HG03521 (cell line): Measurements from ENCODE around the gene CYP4B1.
"Not testable (repeated sequence)": the region's sequence is repeated elsewhere in the genome, so short reads cannot be mapped to it uniquely, and the experiment has no call there.

Source experiments
- ATAC-seq: cut with Tn5 transposase; IDR thresholded peaks from one replicate; pipeline ENCODE4 v1.9.1; 2021; ENCODE audit warnings: mild to moderate bottlenecking, moderate library complexity; ENCODE audit not compliant: unreplicated experiment

CYP4B1 gene

DNA sequence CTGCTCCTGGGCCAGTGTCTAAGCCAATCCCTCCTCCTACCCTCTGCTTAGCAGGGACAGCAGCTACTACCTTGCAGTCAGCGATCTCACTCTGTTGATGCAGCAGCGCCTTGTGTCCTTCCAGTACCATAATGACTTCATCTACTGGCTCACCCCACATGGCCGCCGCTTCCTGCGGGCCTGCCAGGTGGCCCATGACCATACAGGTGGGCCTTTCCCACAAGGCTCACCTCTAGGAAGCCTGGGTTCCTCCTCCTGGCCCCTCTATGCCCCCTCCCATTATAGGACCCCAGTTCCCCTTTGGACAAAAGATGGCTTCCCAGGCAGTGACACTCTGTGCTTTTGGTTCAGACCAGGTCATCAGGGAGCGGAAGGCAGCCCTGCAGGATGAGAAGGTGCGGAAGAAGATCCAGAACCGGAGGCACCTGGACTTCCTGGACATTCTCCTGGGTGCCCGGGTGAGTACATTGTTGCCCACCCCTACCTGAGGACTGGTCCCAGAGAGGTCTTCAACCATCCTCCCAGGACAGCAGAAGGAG is 15.1 kb downstream of the CYP4B1 start:
- ATAC-seq = no peak

DNA sequence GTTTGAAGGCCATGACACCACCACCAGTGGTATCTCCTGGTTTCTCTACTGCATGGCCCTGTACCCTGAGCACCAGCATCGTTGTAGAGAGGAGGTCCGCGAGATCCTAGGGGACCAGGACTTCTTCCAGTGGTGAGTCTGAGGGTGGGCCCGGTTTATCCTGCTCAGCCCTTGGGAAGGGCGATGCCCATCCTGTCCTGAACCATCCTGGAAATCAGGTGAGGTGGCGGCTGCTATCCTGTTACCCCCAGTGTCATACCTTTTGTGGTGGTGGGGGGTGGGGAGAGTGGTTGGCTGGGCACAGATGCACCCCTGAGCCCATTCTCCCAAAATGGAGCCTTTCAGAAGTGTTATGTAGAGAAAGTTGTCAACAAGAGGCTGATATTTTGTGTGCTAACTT is 16.3 kb downstream of the CYP4B1 start:
- no peak for ATAC-seq

DNA sequence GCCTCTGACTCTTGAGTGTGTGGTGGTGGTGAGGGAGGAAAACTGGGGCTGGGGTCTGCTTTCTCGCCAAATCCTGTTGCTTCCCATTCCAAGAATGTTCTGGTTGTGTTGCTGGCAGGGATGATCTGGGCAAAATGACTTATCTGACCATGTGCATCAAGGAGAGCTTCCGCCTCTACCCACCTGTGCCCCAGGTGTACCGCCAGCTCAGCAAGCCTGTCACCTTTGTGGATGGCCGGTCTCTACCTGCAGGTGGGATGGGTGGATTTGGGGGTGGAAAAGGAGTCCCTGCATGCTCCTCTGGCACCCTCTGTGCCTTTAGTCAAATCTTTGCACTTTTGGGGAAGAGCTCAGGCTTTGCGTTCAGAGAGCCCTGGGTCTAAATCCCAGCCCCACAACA is 18.1 kb downstream of the CYP4B1 start:
- ATAC-seq = no peak

GRCh38 chr1:46817814-46818213 is 19.0 kb downstream of the CYP4B1 start:
- ATAC-seq = no peak

- ATAC-seq = no peak
These were observed 19.7 kb downstream of the CYP4B1 start for GRCh38 chr1:46818591-46818990.

GRCh38 chr1:46819335-46819734 is 20.5 kb downstream of the CYP4B1 start:
- ATAC-seq = no peak

GRCh38 chr1:46820076-46820475 is 21.2 kb downstream of the CYP4B1 start:
- no peak for ATAC-seq

- no peak for ATAC-seq
These were observed 21.8 kb downstream of the CYP4B1 start for GRCh38 chr1:46820560-46821060.

GRCh38 chr1:46822248-46822826 is 23.5 kb downstream of the CYP4B1 start:
- no peak for ATAC-seq

DNA sequence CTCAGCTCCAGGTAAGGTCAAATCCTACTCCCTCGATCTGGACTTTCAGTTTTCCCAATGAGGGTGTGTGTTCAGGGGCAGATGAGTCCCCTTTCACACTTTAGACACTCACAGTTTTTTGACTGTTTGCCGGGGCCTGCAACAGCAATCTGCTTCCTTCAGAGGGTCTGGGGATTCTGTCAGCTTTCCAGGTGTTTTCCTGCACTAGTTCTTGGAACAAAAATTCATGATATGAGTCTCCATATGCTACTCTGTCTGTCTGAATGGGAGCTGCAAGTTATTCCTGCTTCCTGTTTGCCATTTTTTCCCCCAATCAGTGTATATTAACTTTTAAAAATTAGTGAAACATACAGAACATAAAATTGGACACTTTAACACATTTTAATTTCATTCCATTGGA is 24.3 kb downstream of the CYP4B1 start:
- no peak for ATAC-seq

DNA sequence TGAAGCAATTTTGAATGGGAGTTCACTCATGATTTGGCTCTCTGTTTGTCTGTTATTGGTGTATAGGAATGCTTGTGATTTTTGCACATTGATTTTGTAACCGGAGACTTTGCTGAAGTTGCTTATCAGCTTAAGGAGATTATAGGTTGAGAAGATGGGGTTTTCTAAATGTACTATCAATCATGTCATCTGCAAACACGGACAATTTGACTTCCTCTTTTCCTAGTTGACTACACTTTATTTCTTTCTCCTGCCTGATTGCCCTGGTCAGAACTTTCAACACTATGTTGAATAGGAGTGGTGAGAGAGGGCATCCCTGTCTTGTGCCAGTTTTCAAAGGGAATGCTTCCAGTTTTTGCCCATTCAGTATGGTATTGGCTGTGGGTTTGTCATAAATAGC is 28.0 kb downstream of the CYP4B1 start:
- ATAC-seq = not testable (repeated sequence)

- no peak for ATAC-seq
These were observed 31.9 kb downstream of the CYP4B1 start for GRCh38 chr1:46830665-46831322.

DNA sequence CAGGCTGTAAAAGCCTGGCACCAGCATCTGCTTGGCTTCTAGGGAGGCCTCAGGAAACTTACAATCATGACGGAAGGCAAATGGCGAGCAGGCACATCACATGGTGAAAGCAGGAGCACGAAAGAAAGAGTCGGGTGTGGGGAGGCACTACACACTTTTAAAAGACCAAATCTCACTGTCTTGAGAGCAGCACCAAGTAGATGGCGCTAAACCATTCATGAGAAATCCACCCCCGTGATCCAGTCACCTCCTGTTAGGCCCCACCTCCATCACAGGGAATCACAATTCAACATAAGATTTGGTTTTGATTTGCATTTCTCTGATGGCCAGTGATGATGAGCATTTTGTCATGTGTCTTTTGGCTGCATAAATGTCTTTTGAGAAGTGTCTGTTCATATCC is 36.6 kb downstream of the CYP4B1 start:
- not testable (repeated sequence) for ATAC-seq

DNA sequence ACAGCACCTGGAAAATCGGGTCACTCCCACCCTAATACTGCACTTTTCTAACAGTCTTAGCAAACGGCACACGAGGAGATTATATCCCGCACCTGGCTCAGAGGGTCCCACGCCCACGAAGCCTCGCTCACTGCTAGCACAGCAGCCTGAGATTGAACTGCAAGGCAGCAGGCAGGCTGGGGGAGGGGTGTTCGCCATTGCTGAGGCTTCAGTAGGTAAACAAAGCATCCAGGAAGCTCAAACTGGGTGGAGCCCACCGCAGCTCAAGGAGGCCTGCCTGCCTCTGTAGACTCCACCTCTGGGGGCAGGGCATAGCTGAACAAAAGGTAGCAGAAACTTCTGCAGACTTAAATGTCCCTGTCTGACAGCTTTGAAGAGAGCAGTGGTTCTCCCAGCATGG is 47.5 kb downstream of the CYP4B1 start:
- ATAC-seq = not testable (repeated sequence)

DNA sequence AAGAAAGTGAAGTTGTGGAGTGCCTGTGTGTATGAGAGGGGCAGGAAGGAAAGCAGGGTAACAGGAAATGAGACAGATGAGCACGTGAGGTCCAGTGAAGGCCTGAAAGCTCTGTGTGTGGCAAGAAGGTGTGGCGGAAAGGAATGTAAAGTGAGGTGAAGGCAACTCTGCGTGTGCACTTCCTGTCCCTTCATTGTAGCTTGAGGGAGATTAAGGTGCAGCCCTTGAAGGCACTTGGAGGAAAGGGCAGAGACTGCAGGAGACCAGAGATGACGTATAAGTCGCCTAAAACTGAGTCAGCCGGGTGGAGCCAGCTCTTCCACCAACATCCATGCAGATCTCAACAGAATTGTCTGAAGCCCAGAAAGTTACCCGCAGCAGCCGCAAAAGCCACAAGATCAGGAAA is 58.8 kb downstream of the CYP4B1 start:
- ATAC-seq = not testable (repeated sequence)

DNA sequence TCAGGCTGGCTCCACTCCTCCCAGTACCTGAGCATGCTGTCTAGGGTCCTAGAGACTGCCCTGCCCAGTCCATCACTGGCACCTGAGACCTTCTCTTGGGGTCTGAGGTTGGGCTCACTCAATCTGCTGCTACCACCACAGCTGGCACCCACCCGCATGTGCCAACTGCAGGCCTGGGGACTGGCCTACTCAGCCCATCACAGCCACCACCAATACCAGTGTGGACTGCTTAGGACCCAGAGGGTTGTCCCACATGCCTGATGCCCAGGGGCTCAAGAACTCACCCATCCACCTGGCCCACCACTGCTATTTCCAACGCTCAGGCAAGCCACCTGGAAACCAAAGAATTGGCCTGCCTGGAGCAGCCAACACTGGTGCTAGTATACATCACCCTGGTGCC is 63.5 kb downstream of the CYP4B1 start:
- ATAC-seq = no peak
